ENCODE measurements around the gene RTKN.
"Not testable (repeated sequence)": the region's sequence is repeated elsewhere in the genome, so short reads cannot be mapped to it uniquely, and the experiment has no call there.

The RTKN gene

GRCh38 chr2:74424139-74424992 lies 17.4 kb downstream of the RTKN start:
- no peak for DNase-seq (ENCODE audit: low spot score)

GRCh38 chr2:74423231-74424095 lies 18.3 kb downstream of the RTKN start:
- Histone ChIP-seq H3K27ac (no peak overlapping the region), H3K4me3 (no peak overlapping the region)
- TF ChIP-seq CTCF (IDR thresholded peaks at IDR 0.05), result no peak
- DNase-seq (ENCODE audit: low spot score), result no peak

More at GRCh38 chr2:74424139-74424992, 17.4 kb downstream of the RTKN start:
- H3K4me3 ChIP-seq, result no peak overlapping the region
- TF ChIP-seq CTCF (IDR thresholded peaks at IDR 0.05), result no peak
- no peak overlapping the region for H3K27ac ChIP-seq

GRCh38 chr2:74421221-74421870 lies 20.4 kb downstream of the RTKN start, which contains the start of the genes C2orf81 and WDR54:
Gene C2orf81 (minus strand): TSS chr2:74421619. CDS start chr2:74421560, 59 bp downstream.
Gene WDR54 (plus strand): TSS chr2:74421730. CDS start chr2:74422154, 424 bp downstream.
- Histone ChIP-seq H3K4me3 (peak within 1 kb of the TSS; percentile 78), H3K27ac (peak within 1 kb of the TSS; percentile 66 to 71)
- DNase-seq (ENCODE audit: low spot score), result peak; percentile 91
- no peak for TF ChIP-seq CTCF (IDR thresholded peaks at IDR 0.05)

- peak overlapping the region; percentile 78 for H3K4me3 ChIP-seq
- DNase-seq (ENCODE audit: low spot score); H3K27ac ChIP-seq: not testable (repeated sequence)
Observed at GRCh38 chr2:74420443-74421103, 21.2 kb downstream of the RTKN start.

- no peak overlapping the region for H3K27ac ChIP-seq
- no peak for TF ChIP-seq CTCF (IDR thresholded peaks at IDR 0.05)
Observed at GRCh38 chr2:74420006-74420405, 21.7 kb downstream of the RTKN start.

GRCh38 chr2:74419345-74419744 lies 22.4 kb downstream of the RTKN start:
- H3K27ac ChIP-seq, result no peak overlapping the region
- no peak for TF ChIP-seq CTCF (IDR thresholded peaks at IDR 0.05)

More at GRCh38 chr2:74420006-74420405, 21.7 kb downstream of the RTKN start:
- no peak for DNase-seq (ENCODE audit: low spot score)
- H3K4me3 ChIP-seq, result no peak overlapping the region

More at GRCh38 chr2:74419345-74419744, 22.4 kb downstream of the RTKN start:
- no peak for DNase-seq (ENCODE audit: low spot score)
- H3K4me3 ChIP-seq, result no peak overlapping the region

Measured in coronary artery (tissue), 2 donors.